Central memory CD4-positive, alpha-beta T cell (primary cell): ENCODE measurements around the gene ALX3.

Experiments used
- DNase-seq: peaks from one replicate; pipeline ENCODE4 v3.0.0; 2022

ALX3 gene

DNA sequence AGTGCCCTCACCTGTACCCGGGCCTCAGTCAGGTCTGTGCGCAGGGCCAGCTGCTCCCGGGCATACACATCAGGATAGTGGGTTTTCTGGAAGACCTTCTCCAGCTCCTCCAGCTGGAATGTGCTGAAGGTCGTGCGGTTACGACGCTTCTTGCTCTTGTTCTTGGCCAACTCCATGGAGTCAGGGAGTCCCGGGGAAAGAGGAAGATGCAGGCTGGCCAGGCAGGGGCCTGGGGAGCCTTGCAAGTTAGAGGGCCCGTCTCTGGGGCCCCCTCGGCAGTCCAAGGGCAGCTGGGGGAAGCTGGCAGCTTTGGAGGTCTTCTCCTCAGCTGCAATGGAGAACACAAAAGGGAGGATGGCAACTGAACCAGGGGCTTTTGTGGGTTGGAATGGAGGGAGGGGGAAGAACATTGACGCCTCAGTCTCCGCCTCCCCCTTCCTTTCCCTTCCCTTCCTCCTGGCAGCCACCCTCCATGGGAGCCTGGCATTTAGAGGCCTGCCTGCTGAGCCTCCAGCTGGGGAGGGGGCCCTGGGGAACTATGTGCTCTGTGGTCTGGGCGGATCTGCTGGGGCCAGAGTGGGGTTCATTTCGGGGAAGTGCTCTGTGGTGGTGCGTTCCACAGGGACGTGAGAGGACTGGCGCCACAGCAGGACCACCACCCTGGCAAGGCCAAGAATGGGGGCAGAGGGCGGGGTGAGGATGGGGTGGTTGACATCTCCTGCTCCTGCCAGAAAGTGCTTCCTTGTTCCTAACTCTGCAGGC, 5.7 kb downstream of the ALX3 start:
- no peak for DNase-seq

DNA sequence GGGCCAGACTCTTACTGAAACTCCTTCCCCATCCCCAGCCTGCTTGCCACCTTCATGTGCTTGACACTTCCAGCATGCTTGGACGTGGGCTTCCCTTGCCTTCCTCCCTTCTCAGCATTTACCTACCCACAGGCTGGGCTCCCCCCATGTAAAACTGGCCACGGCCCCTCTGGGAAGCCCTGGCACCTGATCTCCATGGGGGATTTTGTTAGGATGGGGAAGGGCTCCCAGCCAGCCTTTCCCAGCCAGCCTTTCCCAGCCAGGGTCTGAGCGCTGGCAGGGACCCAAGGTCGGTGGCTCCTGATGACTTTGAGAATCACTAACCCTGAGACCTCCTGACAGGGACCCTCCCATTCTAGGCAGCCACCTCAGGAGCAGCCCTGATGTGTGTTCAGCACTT, 6.7 kb downstream of the ALX3 start:
- no peak for DNase-seq

DNA sequence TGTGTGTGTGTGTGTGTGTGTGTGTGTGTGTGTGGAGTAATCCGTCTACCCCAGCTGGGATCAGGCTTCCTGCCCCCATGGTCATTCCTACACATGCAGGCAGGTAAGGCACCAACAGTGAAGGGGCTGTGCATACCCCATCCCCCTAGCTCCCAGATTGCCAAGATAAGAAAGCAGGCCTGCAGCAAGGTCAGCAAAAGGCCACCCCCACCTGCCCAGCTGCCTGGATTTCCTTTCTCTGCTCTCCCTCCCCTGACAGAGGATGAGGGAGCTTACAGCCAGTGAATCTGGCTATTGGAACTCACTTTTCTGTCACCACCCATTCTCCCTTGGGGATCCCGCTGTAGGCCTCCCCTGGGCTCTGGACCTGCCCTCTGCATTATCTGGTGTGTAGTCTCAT, 7.9 kb downstream of the ALX3 start:
- DNase-seq: no peak

DNA sequence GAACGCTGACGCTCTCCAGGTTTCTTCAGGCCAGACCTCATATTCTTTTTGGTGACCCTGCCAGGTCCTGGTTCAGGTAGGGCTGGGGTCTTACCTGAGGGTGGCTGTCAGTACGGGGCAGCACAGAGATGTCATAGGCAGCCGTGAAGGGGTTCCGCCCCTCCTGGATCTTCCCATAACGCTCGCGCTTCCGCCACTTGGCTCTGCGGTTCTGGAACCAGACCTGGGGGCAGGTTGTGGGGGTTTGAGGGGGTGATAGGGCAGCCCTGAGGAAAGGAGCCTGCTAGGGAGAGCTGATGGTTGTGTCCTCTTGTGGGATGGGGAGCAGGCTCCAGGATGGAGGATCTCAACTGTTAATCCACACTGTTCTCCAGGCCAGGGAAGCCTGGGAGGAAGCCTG, 9.1 kb downstream of the ALX3 start:
- DNase-seq: no peak

GRCh38 chr1:110060662-110061060, 9.8 kb downstream of the ALX3 start:
- DNase-seq: no peak

DNA sequence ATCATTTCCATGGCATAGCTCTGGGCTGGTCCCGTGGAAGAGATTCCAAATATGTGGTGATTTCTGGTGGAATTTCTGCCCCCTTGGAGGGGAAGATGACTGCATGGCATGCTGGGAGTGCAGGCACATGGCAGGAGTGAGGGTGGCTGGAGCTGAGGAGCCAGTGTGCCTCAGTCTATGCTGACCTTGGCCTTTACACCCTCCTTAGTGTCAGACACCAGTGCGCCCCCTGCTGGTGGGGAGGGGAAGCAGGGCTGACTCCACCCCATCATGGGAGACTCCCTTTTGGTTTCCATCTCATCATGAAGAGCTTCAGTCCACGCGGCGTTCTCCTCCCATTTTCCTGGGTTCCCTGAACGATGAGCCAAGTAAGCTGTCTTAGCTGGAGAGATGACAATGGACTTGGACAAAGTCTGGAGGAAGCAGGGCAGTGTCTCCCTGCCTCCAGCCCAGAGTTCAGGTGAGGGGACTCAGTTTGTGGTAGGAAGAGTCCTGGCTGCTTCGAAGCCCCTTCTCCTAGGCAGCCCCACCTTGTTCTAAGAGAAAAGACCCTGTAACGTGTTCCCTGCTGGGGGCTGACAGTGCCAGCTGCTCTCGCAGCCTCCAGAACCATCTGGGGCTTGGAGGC, 10.3 kb downstream of the ALX3 start:
- DNase-seq: peak; percentile 51

DNA sequence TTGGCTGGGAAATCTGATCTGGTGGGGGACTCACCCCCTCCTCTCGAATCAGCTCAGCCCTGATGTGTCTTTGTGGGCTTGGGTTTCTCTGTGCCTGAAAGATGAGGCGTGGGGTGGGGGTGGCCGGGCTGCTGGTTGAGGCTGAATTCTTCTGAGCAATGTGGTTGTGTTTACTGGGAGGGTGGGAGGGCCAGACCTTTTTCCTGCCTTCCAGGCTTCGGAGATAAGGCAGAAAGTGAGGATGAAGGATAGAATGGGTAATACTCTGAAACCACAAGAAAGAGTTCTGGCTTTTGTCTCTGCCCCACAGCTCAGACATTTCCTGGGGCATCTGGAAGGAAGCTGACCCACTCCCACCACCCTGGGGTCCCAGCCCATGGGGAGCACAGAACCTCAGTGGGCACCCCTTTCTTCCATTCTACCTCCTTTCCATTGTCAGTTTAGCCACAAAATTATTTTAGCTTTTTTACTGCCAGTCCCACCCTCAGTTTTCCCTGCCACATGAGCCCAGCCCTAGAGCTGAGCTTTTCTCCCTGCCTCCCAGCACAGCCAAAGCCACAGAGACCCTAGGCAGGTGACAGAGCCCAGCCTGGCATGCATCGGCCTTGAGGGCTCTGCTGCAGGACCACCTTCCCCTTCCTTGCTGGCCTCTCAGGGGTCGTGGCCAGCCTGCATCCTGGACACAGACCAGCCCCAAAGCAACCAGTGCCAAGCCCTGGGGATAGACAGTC, 11.2 kb downstream of the ALX3 start:
- no peak for DNase-seq

GRCh38 chr1:110058591-110058990, 11.9 kb downstream of the ALX3 start:
- DNase-seq: no peak

DNA sequence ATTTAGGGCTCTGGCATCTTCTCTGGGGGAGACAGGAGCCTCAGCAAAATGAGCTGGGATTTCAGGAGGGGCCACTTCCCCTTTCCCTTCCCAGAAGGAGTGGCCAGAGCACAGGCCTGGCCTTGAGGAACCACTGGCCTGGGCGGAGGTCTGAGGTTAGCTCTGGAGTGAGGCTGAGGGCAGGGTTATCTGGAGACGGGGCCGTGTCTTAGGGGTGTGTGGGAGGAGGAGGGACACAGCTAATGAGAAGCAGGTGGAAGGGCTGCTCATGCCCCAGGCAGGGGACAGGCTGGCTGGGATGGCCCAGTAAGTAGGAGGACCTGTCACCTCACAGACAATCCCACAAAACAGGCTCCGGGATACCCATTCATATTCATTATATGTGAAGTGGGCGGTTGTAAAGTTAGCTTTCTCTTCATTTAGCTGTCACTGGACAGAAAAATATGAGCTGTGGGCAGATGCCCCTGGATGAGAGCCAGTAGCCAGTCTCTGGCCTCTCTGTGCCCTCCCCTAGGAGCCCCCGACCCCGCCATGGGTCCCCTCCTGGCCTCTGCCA, 12.4 kb downstream of the ALX3 start:
- DNase-seq: no peak

DNA sequence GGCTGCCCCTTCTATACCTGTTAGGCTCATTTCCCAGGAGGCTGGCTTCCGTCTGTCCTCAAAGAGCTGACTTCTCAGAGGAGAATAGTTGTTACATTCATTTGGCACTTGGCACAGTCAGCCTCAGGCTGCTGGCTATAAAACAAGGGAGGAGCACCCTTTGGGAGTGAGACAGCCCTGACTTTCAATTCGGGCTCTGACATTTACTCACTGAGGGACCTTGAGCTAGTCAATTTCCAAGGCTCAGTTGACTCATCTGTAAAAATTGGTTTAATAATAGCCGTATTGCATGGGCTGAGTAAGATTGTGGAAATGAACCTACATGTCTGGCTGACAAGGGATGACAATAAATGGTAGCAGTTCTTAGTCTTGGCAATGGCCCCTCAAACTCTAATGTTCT, 13.7 kb downstream of the ALX3 start:
- no peak for DNase-seq

GRCh38 chr1:110056285-110056683, 14.2 kb downstream of the ALX3 start:
- no peak for DNase-seq

GRCh38 chr1:110055493-110056284, 14.8 kb downstream of the ALX3 start:
- DNase-seq: no peak

DNA sequence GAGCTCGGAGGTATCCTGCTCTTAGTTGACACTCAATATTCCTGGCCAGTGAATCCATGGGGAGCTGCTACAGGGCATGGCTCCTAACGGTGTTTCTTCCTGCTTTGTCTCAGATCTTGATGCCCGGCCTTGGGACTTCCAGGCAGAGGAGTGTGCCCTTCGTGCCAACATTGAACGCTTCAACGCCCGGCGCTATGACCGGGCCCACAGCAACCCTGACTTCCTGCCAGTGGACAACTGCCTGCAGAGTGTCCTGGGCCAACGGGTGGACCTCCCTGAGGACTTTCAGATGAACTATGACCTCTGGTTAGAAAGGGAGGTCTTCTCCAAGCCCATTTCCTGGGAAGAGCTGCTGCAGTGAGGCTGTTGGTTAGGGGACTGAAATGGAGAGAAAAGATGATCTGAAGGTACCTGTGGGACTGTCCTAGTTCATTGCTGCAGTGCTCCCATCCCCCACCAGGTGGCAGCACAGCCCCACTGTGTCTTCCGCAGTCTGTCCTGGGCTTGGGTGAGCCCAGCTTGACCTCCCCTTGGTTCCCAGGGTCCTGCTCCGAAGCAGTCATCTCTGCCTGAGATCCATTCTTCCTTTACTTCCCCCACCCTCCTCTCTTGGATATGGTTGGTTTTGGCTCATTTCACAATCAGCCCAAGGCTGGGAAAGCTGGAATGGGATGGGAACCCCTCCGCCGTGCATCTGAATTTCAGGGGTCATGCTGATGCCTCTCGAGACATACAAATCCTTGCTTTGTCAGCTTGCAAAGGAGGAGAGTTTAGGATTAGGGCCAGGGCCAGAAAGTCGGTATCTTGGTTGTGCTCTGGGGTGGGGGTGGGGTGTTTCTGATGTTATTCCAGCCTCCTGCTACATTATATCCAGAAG, 16.7 kb downstream of the ALX3 start:
- peak; percentile 45 for DNase-seq

GRCh38 chr1:110051262-110051648, 19.2 kb downstream of the ALX3 start:
- DNase-seq: no peak

- no peak for DNase-seq
These were observed 19.7 kb downstream of the ALX3 start for GRCh38 chr1:110050602-110051261.

- DNase-seq: no peak
These were observed 20.5 kb downstream of the ALX3 start for GRCh38 chr1:110049801-110050601.

DNA sequence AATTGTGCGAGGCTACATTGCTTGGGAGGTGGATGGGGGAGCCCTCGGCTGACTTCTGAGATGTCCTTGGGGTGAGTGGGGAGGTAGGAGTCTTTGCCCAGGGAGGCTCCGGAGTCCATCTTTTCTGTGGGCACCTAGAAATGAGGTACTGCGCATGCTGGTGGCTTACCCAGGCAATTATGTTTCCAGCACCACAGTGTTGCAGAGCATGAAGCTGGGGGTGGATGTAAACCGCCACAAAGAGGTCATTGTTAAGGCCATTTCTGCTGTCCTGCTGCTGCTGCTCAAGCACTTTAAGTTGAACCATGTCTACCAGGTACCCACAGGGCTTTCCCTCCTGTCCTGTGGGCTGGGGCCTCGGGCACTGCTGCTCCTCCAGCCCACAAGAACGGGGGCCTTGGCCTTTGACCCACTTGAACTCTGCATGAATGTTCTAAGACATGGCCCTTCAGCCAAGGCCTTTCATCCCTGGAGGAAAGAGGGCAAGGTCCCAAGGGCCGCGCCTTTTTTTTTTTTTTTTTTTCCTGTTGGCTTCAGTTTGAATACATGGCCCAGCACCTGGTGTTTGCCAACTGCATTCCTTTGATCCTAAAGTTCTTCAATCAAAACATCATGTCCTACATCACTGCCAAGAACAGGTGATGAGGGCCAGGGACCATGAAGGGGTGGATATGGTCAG, 21.4 kb downstream of the ALX3 start:
- no peak for DNase-seq

DNA sequence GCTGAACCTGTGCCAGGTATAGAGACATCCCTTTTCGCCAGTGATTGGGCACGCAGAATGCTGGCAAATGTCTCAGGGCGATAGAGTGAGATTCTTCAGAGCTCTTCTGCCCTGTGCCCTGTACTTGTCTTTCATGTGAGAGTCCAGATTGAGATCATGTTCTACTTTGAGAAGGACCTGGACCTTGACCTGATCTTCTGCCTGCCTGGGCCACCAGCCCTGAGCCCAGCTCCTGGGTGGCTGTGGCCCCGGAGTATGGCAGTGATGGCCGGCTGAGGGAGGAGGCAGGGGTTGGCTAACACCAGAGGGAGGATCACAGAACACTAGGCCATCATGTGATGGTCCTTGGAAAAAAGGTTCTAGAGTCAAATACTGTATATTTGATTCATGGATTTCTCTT, 22.2 kb downstream of the ALX3 start:
- DNase-seq: no peak

DNA sequence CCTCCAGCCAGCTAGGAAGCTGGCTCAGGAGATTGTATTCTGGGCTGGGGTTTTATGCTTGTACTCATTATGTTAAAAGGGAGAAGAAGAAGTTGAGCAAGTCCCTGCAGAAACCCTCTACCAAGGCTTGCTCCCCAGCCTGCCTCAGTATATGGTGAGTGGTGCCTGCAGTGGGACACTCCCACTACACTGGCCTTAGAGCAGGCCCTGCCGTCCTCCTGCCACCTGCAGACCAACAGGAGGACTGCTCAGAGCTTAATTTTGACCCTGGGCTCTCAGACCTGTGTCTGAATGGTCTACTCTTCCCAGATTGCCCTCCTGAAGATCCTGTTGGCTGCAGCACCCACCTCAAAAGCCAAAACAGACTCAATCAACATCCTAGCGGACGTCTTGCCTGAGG, 23.0 kb downstream of the ALX3 start:
- no peak for DNase-seq

DNA sequence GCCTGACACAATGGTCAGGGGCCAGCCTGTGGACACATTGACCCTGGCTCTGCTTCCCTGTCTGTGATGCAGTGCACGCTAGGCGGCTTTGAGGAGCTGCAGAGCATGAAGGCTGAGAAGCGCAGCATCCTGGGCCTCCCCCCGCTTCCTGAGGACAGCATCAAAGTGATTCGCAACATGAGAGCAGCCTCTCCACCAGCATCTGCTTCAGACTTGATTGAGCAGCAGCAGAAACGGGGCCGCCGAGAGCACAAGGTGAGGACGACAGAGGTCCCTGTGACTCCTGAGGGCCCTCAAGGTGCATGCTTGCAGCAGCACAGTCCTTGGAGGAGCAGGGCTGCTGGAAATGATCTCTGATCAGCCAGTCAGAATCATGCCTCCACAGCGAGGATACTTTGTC, 27.5 kb downstream of the ALX3 start:
- DNase-seq: no peak
